GM10248 (cell line): ENCODE results near the gene OBSCN.

Experiments
- CTCF ChIA-PET: fragments of 300-600 bp; sonication (Branson Sonifier 250); formaldehyde crosslinking; extraction: SDS; loops from one replicate; lab custom pipeline; 2021; ENCODE audit warnings: antibody characterized with exemption; lab: Yijun Ruan, JAX
- POLR2A ChIA-PET: fragments of 350-650 bp; sonication (Branson Sonifier 250); formaldehyde crosslinking; extraction: SDS; loops from one replicate; lab custom pipeline; 2020; ENCODE audit warnings: antibody characterized with exemption; lab: Yijun Ruan, JAX
- DNase-seq: peaks from one replicate; pipeline ENCODE4 v3.0.0; 2012; ENCODE audit errors: extremely low spot score
- TF ChIP-seq, protein P1 (sequence below): IDR thresholded peaks from 2 replicates; pipeline ENCODE4 v1.5.1; 2012; ENCODE audit warnings: mild to moderate bottlenecking, low read depth; ENCODE audit errors: extremely low read depth, missing control alignments, control extremely low read depth

OBSCN gene

DNA sequence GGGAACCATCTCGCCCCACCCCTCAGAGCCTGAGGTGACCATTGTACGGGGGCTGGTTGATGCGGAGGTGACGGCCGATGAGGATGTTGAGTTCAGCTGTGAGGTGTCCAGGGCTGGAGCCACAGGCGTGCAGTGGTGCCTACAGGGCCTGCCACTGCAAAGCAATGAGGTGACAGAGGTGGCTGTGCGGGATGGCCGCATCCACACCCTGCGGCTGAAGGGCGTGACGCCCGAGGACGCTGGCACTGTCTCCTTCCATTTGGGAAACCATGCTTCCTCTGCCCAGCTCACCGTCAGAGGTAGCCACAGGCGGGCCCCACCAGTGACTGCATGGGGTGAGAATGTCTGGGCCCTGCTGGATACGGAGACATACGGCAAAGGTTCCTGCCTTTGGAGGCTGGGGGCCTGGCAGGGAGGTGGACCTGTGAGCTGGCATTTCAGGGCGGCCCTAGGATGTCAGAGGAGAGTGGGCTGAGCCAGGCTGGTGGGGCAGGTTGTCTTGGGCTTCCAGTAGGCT lies 100.3 kb downstream of the OBSCN start:
- no peak for DNase-seq
- TF ChIP-seq, protein P1, sequence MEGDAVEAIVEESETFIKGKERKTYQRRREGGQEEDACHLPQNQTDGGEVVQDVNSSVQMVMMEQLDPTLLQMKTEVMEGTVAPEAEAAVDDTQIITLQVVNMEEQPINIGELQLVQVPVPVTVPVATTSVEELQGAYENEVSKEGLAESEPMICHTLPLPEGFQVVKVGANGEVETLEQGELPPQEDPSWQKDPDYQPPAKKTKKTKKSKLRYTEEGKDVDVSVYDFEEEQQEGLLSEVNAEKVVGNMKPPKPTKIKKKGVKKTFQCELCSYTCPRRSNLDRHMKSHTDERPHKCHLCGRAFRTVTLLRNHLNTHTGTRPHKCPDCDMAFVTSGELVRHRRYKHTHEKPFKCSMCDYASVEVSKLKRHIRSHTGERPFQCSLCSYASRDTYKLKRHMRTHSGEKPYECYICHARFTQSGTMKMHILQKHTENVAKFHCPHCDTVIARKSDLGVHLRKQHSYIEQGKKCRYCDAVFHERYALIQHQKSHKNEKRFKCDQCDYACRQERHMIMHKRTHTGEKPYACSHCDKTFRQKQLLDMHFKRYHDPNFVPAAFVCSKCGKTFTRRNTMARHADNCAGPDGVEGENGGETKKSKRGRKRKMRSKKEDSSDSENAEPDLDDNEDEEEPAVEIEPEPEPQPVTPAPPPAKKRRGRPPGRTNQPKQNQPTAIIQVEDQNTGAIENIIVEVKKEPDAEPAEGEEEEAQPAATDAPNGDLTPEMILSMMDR: no peak
- ChIA-PET CTCF (no interaction called here), POLR2A (no interaction called here)

DNA sequence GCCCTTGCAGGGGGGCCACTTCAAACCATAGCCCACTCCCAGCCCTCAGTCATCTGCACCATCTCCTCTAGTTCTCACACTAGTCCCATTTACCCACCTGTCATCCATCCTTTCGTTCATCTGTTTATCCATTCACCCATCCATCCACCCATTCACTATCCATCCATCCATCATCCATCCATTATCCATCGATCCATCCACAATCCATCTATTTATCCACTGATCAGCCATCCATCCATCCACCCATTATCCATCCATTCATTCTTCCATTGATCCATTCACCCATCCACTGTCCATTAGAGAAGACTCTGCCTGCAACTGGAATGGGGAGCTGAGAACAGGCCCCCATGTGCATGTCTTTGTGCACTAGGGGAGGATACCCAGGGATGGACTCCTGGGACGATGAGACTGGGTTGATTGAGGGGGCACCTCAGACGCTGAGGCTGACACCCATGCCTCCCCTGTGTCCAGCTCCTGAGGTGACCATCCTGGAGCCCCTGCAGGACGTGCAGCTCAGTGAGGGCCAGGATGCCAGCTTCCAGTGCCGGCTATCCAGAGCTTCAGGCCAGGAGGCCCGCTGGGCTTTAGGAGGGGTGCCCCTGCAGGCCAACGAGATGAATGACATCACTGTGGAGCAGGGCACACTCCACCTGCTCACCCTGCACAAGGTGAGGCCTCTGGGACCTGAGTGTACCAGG lies 100.9 kb downstream of the OBSCN start:
- POLR2A ChIA-PET: no interaction called here
- no peak for DNase-seq
- CTCF ChIA-PET: no interaction called here
- TF ChIP-seq, protein P1: no peak

DNA sequence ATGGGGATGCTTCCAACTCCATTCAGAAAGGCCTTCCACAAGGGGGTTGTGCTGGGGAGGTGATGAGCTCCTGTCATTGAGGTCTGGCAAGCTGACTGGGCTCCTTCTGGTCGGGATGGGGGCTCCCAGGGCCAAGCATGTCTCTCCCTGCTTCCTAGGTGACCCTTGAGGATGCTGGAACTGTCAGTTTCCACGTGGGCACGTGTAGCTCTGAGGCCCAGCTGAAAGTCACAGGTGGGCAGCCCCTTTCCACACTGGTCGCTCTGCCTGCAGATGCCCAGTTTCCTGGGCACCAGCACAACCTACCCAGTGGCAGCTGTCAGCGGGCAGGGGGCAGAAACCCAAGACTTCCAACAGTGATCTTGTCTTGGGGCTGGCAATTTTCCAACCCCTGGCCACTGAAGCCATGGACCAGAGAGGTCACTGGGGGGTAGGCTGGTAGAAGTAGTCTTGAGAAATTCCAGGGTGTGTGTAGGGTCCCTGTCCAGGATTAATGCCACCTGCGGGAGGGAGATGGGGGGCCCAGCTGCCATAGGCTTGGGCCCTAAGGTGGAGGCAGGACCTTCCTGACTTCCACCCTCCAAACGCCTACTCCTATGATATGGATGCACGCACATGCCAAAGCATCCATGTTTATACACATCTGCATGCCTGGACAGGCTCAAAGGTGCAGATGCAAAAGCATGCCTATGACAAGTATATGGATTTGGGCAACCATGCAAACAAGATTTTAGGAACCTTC lies 101.7 kb downstream of the OBSCN start:
- ChIA-PET CTCF (no interaction called here), POLR2A (no interaction called here)
- DNase-seq: no peak
- TF ChIP-seq, protein P1: no peak

DNA sequence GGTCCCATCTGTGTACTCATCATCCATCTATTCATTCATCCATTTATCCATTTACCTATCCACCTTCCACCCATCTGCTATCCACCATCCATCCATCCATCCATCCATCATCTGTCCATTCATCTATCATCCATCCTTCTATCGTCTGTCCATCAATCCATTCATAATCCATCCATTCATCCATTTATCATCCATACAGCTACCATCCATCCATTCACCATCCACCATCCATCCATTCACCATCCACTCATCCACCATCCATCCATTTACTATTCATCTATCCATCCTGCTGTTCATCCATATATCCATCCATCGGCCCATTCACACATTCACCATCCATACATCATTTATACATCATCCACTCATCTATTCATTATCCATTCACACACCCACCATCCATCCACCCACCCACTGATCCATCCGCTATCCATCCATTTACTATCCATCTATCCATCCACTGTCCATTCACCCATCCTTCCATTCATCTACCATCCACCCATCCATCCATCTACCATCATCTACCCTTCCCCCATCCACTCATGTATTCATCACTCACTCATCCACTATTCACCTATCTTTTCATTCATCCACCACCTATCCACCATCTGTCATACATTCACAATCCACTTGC lies 102.4 kb downstream of the OBSCN start:
- CTCF ChIA-PET: no interaction called here
- POLR2A ChIA-PET: no interaction called here
- TF ChIP-seq, protein P1: no peak
- DNase-seq: no peak

DNA sequence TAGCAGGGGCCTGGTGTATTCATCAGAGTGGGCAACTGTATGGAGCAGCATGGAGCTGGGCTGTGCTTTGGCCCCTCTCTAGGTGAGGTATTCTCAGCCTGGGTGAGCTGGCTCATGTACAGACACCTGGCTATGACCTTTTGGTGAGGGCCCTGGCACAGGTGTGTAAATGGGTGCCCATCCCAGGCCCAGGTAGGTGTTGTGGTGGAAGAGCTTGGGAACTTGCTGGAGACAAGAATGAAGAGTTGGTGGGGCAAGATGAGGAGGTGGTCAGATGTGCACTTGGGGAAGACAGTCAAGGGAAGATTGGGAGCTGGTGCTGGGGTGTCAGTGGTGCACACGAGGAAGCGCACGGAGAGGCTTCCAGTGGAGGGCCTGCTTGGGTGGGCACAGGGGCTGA lies 103.2 kb downstream of the OBSCN start:
- TF ChIP-seq, protein P1: no peak
- DNase-seq: no peak
- CTCF ChIA-PET: no interaction called here
- POLR2A ChIA-PET: no interaction called here

DNA sequence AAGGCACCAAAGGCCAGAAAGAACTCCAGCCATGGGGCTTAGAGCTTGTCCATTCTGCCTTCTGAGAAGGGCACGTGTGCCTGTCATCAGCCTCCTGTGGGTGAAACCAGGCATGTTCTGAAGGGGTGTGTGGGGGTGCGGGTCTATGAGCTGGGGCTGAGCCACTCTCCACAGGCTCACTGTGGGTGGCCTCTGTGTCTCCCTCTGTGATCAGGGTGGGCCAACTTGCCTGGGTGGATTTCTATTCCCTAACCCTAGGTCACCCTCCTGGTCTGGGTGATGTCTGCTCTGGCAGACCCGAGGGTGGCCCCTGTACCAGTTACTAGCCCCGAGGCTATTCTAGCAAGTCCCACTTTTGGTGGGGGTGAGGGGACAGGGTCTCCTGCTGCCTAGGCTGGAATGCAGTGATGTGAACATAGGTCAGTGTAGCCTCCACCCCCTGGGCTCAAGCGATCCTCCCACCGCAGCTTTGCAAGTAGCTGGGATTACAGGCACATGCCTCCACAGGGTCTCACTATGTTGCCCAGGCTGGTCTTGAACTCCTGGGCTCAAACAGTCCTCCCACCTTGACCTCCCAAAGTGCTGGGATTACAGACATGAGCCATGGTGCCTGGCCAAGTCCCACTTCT lies 104.4 kb downstream of the OBSCN start:
- POLR2A ChIA-PET: no interaction called here
- CTCF ChIA-PET: no interaction called here
- TF ChIP-seq, protein P1: no peak
- DNase-seq: no peak
